Measurements from ENCODE around the gene KRTAP5-6. TPM values are rescaled to one million over a fixed set of nuclear protein-coding genes. Genes with fewer than 3 reads are reported as not detected.

KRTAP5-6 gene
- polyA plus RNA-seq, 2 donors: not detected

DNA sequence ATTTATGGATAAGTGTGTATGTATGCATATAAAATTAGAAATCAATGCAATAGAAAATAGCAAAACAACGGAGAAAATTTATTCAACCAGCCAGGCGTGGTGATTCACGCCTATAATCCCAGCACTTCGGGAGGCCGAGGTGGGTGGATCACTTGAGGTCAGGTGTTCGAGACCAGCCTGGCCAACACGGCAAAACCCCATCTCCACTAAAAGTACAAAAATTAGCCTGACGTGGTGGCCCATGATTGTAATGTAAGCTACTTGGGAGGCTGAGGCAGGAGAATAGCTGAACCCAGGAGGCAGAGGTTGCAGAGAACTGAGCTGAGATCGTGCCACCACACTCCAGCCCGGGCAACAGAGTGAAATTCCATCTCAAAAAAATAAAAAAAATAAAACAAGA lies 5.5 kb downstream of the KRTAP5-6 start:
- no peaks in the 10 kb centered on the region for H3K9me3 ChIP-seq (ENCODE audit: control insufficient read depth in 2 of 2, insufficient read depth in 1 of 2, low read depth in 1 of 2, low read length in 1 of 2)
- H3K36me3 ChIP-seq (ENCODE audit: control insufficient read depth in 2 of 2, insufficient read depth in 2 of 2, low read length in 1 of 2): no peaks in the 10 kb centered on the region
- H3K4me1 ChIP-seq (ENCODE audit: control insufficient read depth in 2 of 2, insufficient read depth in 2 of 2, low read length in 1 of 2): peaks cover 0 to 2% of the 10 kb centered on the region in 2 donors
- H3K27ac ChIP-seq (ENCODE audit: low read depth in 2 of 2, low read length in 1 of 2): no peak overlapping the region
- no peaks in the 10 kb centered on the region for H3K27me3 ChIP-seq (ENCODE audit: control insufficient read depth in 1 of 2, insufficient read depth in 2 of 2, low read length in 2 of 2)
- no peak overlapping the region for H3K4me3 ChIP-seq (ENCODE audit: low read depth in 1 of 2, low read length in 2 of 2)
- WGBS, 2 donors: 87 to 97% methylated on average over 10 of the region's 10 CpGs

DNA sequence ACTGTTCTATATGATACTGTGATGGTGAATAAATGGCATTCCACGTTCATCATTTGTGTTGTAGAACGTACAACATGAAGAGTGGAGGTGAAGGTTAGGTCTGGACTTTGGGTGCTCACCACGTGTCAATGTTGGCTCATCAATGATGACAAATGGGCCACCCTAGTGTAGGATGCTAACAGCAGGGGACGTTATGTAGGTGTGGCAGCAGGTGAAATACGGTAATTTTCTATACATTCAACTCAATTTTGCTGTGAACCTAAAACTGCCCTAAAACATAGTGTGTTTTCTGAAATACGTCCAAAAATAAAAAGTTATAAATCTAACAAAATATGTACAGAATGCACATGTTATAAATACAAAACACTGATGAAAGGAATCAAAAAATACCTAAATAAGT lies 6.2 kb downstream of the KRTAP5-6 start:
- H3K36me3 ChIP-seq (ENCODE audit: control insufficient read depth in 2 of 2, insufficient read depth in 2 of 2, low read length in 1 of 2): no peaks in the 10 kb centered on the region
- 88 to 90% methylated on average over 6 of the region's 6 CpGs for WGBS, 2 donors
- H3K4me1 ChIP-seq (ENCODE audit: control insufficient read depth in 2 of 2, insufficient read depth in 2 of 2, low read length in 1 of 2): peaks cover 0 to 2% of the 10 kb centered on the region in 2 donors
- no peak overlapping the region for H3K4me3 ChIP-seq (ENCODE audit: low read depth in 1 of 2, low read length in 2 of 2)
- no peaks in the 10 kb centered on the region for H3K27me3 ChIP-seq (ENCODE audit: control insufficient read depth in 1 of 2, insufficient read depth in 2 of 2, low read length in 2 of 2)
- H3K9me3 ChIP-seq (ENCODE audit: control insufficient read depth in 2 of 2, insufficient read depth in 1 of 2, low read depth in 1 of 2, low read length in 1 of 2): no peaks in the 10 kb centered on the region
- H3K27ac ChIP-seq (ENCODE audit: low read depth in 2 of 2, low read length in 1 of 2): no peak overlapping the region

DNA sequence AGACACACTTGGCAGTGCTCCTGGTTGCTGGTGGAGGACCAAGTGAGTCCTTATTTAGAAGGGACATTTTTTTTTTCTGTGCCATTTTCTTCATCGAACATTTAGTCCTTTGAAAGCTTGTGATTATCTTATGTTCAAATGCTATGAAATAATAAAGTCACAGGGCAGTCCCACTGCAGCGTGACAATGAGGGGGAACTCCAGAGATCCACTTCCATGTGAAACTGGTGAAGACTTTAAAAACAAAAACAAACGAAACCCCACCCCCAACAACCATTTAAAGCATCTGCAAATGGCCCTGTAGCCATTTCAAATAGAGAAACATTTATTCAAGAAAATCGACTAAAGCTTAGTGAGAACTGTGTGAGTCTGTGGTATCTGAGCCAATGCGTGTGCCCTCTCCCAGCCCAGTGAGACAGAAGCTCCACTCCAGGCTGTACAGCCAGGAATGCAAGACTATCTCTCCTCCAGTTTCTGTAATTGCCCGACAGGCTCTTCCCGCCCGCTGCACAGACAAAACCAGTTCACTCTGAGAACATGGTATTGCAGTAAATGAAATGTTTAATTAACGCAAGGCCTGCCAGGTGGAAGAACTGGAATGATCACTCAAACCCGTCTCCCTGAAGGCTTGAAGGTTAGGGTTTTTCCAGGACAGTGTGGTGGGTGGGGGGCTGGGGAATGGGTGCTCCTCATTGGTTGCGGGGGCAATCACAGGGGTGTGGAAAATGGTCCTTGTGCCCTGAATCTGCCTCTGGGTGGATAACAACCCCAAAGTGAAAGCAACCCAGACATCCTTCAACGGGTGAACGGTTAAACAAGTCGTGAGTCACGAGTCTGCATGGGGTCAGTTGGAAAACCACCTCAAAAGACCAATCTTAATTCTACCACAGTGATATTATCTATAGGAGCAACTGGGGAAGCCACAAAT lies 8.4 kb downstream of the KRTAP5-6 start:
- H3K27ac ChIP-seq (ENCODE audit: low read depth in 2 of 2, low read length in 1 of 2): peak overlapping the region; percentile 63 to 82
- no peaks in the 10 kb centered on the region for H3K9me3 ChIP-seq (ENCODE audit: control insufficient read depth in 2 of 2, insufficient read depth in 1 of 2, low read depth in 1 of 2, low read length in 1 of 2)
- H3K27me3 ChIP-seq (ENCODE audit: control insufficient read depth in 1 of 2, insufficient read depth in 2 of 2, low read length in 2 of 2): no peaks in the 10 kb centered on the region
- 43 to 48% methylated on average over 15 of the region's 15 CpGs for WGBS, 2 donors
- peaks cover 0 to 2% of the 10 kb centered on the region in 2 donors for H3K4me1 ChIP-seq (ENCODE audit: control insufficient read depth in 2 of 2, insufficient read depth in 2 of 2, low read length in 1 of 2)
- H3K4me3 ChIP-seq (ENCODE audit: low read depth in 1 of 2, low read length in 2 of 2): no peak overlapping the region
- no peaks in the 10 kb centered on the region for H3K36me3 ChIP-seq (ENCODE audit: control insufficient read depth in 2 of 2, insufficient read depth in 2 of 2, low read length in 1 of 2)

DNA sequence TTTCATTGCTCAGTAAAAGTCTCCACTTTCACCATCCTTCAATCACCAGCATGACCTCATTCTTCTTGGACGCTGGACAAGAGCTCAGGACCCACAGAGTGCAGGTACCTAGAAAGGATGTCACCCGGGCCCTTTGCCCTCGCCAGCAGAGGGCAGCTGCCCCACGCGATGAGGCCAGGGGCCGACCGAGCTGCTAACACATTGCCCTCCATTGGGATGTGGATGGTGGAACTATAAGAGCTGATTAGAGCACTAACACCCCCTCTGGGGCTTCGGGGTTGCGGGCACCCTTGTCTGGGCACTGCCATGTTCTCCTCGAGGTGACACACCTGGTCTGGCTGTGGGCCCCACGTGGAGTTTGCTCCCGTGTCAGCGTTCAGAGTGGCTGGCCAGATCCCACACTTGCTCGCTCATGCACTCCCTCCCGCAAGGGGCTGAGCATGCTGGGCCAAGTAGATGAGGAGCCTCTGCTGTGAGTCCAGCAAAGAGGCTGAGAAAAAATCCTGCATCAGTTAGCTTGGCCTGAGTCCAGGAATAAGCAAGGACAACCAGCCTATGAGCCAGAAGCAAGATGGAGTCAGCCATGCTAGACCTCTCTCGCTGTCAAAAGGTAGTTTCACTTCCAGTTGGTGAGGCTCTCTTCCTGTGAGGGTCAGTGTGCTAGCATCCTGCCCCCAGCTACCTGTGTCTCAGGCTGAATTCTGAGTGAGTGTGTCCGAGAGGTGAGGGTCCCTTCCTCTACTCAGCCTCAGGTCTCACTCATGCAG lies 9.8 kb downstream of the KRTAP5-6 start:
- Histone ChIP-seq H3K4me1 (ENCODE audit: control insufficient read depth in 2 of 2, insufficient read depth in 2 of 2, low read length in 1 of 2) (peaks cover 0 to 2% of the 10 kb centered on the region in 2 donors), H3K27ac (ENCODE audit: low read depth in 2 of 2, low read length in 1 of 2) (no peak overlapping the region), H3K4me3 (ENCODE audit: low read depth in 1 of 2, low read length in 2 of 2) (no peak overlapping the region), H3K36me3 (ENCODE audit: control insufficient read depth in 2 of 2, insufficient read depth in 2 of 2, low read length in 1 of 2) (no peaks in the 10 kb centered on the region), H3K9me3 (ENCODE audit: control insufficient read depth in 2 of 2, insufficient read depth in 1 of 2, low read depth in 1 of 2, low read length in 1 of 2) (no peaks in the 10 kb centered on the region), H3K27me3 (ENCODE audit: control insufficient read depth in 1 of 2, insufficient read depth in 2 of 2, low read length in 2 of 2) (no peaks in the 10 kb centered on the region)
- 79 to 83% methylated on average over 17 of the region's 17 CpGs for WGBS, 2 donors

DNA sequence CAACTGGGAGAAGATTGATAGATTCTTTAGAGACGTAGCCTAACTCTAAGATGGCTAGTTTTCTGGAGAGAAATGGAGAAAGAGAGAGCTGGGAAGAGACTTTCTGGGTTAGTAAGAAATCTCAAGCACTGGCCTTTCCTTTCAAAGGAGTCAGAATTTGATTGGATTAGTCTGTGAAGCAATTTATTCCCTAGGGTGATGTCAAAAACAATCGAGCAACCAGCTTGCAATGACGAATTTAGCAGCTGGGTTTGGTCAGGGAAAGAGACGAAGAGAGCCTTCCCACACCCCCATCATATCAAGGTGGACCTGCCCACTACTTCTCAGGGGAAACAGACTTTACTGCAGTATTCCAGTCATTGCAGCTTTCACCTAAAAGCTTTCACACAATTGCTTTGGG lies 10.8 kb downstream of the KRTAP5-6 start:
- Histone ChIP-seq H3K4me1 (ENCODE audit: control insufficient read depth in 2 of 2, insufficient read depth in 2 of 2, low read length in 1 of 2) (peaks cover 0 to 2% of the 10 kb centered on the region in 2 donors), H3K36me3 (ENCODE audit: control insufficient read depth in 2 of 2, insufficient read depth in 2 of 2, low read length in 1 of 2) (no peaks in the 10 kb centered on the region), H3K27ac (ENCODE audit: low read depth in 2 of 2, low read length in 1 of 2) (no peak overlapping the region), H3K4me3 (ENCODE audit: low read depth in 1 of 2, low read length in 2 of 2) (no peak overlapping the region), H3K9me3 (ENCODE audit: control insufficient read depth in 2 of 2, insufficient read depth in 1 of 2, low read depth in 1 of 2, low read length in 1 of 2) (no peaks in the 10 kb centered on the region), H3K27me3 (ENCODE audit: control insufficient read depth in 1 of 2, insufficient read depth in 2 of 2, low read length in 2 of 2) (no peaks in the 10 kb centered on the region)
- 28 to 37% methylated on average over 4 of the region's 4 CpGs for WGBS, 2 donors

DNA sequence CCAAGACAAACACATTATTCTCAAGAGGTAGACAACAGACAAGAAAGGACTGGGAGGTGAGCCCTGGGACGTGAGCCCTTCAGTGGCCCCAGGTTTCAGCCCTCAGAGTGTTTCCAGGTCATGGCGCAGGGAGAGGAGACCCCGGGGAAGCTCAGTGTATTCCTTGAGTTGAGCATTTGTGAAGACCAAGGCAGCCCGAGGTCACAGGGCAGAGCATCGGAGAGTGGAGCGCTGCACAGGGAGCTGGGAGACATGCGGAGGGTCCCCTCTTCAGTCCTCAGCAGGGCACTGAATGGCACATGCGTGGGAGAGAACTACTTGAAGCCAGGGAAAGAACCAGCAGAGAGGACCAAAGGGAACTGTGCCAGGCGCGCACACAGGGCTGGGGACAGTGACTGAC lies 11.7 kb downstream of the KRTAP5-6 start:
- Histone ChIP-seq H3K9me3 (ENCODE audit: control insufficient read depth in 2 of 2, insufficient read depth in 1 of 2, low read depth in 1 of 2, low read length in 1 of 2) (no peaks in the 10 kb centered on the region), H3K4me1 (ENCODE audit: control insufficient read depth in 2 of 2, insufficient read depth in 2 of 2, low read length in 1 of 2) (peaks cover 0 to 2% of the 10 kb centered on the region in 2 donors), H3K27me3 (ENCODE audit: control insufficient read depth in 1 of 2, insufficient read depth in 2 of 2, low read length in 2 of 2) (no peaks in the 10 kb centered on the region), H3K36me3 (ENCODE audit: control insufficient read depth in 2 of 2, insufficient read depth in 2 of 2, low read length in 1 of 2) (no peaks in the 10 kb centered on the region), H3K27ac (ENCODE audit: low read depth in 2 of 2, low read length in 1 of 2) (no peak overlapping the region), H3K4me3 (ENCODE audit: low read depth in 1 of 2, low read length in 2 of 2) (no peak overlapping the region)
- WGBS, 2 donors: 81 to 91% methylated on average over 10 of the region's 10 CpGs

DNA sequence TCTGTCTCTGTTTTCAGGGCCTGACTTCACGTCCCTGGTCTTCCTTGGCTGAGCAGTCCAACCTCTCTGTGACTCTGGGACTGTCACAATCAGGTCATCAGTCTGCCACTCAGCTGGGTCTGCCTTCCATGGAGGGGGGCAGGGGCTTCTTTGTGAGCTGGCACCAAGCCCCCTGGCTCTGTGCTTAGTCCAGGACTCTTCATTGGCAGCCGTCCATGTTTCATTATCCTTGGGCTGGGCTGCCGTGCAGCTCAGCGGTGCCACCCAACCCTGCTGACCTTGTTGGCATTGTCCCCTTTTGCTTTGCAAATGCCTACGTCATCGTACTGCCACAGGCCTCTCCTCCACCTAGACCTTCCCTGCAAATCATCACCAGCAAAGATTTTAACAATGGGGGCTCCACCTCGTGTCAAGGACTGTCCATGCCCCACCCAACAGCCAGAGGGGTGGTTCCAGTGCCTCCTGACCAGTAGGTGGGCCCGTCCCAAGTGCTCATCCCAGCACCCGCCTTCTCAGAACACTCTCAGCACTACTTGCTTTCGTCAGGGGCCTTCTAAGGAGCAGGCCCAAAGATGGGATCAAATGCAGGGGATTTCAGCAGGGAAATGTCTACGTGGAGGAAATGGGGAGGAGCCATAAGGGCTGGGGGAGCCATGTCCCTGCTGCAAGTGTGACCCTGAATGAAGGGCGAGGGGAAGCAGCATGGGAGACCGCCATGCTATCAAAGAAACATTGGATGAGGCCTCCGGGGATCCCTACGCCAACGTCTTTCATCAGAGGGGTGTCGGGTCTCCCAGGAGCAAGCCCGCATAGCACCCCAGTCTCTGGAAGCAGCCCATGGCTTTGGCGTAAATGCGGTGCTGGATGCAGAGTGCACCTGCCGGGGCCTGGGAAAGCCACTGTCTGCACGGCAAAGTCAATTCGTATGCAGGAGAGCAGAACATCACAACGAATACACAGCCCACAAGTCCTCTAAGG lies 18.2 kb downstream of the KRTAP5-6 start:
- no peaks in the 10 kb centered on the region for H3K9me3 ChIP-seq (ENCODE audit: control insufficient read depth in 2 of 2, insufficient read depth in 1 of 2, low read depth in 1 of 2, low read length in 1 of 2)
- no peaks in the 10 kb centered on the region for H3K36me3 ChIP-seq (ENCODE audit: control insufficient read depth in 2 of 2, insufficient read depth in 2 of 2, low read length in 1 of 2)
- no peak overlapping the region for H3K4me3 ChIP-seq (ENCODE audit: low read depth in 1 of 2, low read length in 2 of 2)
- H3K27me3 ChIP-seq (ENCODE audit: control insufficient read depth in 1 of 2, insufficient read depth in 2 of 2, low read length in 2 of 2): no peaks in the 10 kb centered on the region
- WGBS, 2 donors: 79 to 82% methylated on average over 24 of the region's 24 CpGs
- no peaks in the 10 kb centered on the region for H3K4me1 ChIP-seq (ENCODE audit: control insufficient read depth in 2 of 2, insufficient read depth in 2 of 2, low read length in 1 of 2)
- no peak overlapping the region for H3K27ac ChIP-seq (ENCODE audit: low read depth in 2 of 2, low read length in 1 of 2)

DNA sequence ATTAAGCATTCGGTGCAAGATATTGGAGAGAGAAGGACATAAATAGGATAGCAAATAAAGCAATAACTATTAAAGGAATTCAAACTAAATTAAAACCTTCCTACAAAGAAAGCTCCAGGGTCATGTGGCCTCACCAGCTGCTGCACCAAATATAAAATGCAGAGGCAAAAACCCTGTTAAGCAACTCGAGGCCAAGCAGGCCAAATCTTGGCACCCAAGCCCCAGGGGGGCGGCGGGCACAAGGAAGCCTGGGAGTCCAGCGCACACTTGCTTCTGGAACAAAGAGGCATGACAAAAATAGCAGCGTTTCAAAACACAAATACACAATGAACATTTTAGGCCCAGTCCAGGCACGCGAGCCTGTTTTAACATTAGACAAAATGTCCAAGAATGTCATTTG lies 20.8 kb downstream of the KRTAP5-6 start:
- Histone ChIP-seq H3K27me3 (ENCODE audit: control insufficient read depth in 1 of 2, insufficient read depth in 2 of 2, low read length in 2 of 2) (peaks cover 0 to 2% of the 10 kb centered on the region in 2 donors), H3K4me1 (ENCODE audit: control insufficient read depth in 2 of 2, insufficient read depth in 2 of 2, low read length in 1 of 2) (no peaks in the 10 kb centered on the region), H3K9me3 (ENCODE audit: control insufficient read depth in 2 of 2, insufficient read depth in 1 of 2, low read depth in 1 of 2, low read length in 1 of 2) (no peaks in the 10 kb centered on the region), H3K27ac (ENCODE audit: low read depth in 2 of 2, low read length in 1 of 2) (no peak overlapping the region), H3K36me3 (ENCODE audit: control insufficient read depth in 2 of 2, insufficient read depth in 2 of 2, low read length in 1 of 2) (no peaks in the 10 kb centered on the region), H3K4me3 (ENCODE audit: low read depth in 1 of 2, low read length in 2 of 2) (no peak overlapping the region)
- WGBS, 2 donors: 60 to 71% methylated on average over 8 of the region's 8 CpGs

DNA sequence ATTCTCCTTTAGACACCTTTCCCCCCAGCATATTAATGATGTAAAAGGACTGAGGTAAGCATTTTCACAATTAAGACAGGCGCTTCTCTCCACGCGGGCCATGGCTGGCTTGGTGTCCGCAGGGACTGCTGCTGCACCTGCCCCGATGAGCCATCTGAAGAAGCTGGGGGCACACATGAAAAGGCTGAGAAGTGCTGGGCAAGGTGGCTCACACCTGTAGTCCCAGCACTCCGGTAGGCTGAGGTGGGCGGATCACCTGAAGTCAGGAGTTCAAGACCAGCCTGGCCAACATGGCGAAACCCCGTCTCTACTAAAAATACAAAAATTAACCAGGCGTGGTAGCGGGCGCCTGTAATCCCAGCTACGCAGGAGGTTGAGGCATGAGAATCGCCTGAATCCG lies 21.3 kb downstream of the KRTAP5-6 start:
- peaks cover 0 to 2% of the 10 kb centered on the region in 2 donors for H3K27me3 ChIP-seq (ENCODE audit: control insufficient read depth in 1 of 2, insufficient read depth in 2 of 2, low read length in 2 of 2)
- H3K36me3 ChIP-seq (ENCODE audit: control insufficient read depth in 2 of 2, insufficient read depth in 2 of 2, low read length in 1 of 2): no peaks in the 10 kb centered on the region
- H3K9me3 ChIP-seq (ENCODE audit: control insufficient read depth in 2 of 2, insufficient read depth in 1 of 2, low read depth in 1 of 2, low read length in 1 of 2): no peaks in the 10 kb centered on the region
- H3K27ac ChIP-seq (ENCODE audit: low read depth in 2 of 2, low read length in 1 of 2): no peak overlapping the region
- WGBS, 2 donors: 92 to 93% methylated on average over 15 of the region's 15 CpGs
- no peak overlapping the region for H3K4me3 ChIP-seq (ENCODE audit: low read depth in 1 of 2, low read length in 2 of 2)
- no peaks in the 10 kb centered on the region for H3K4me1 ChIP-seq (ENCODE audit: control insufficient read depth in 2 of 2, insufficient read depth in 2 of 2, low read length in 1 of 2)
